HepG2 (cell line): ENCODE measurements around the gene CASTOR1.

Source experiments
- MAX ChIP-seq: IDR thresholded peaks from 2 replicates; pipeline ENCODE4 v1.6.1; 2012; ENCODE audit warnings: inconsistent platforms
- PCBP2 ChIP-seq: fragments of 200-400 bp; formaldehyde crosslinking; optimal IDR thresholded peaks from 2 replicates; pipeline ENCODE3; 2018; ENCODE audit warnings: low read length, low read depth; ENCODE audit not compliant: poor library complexity, severe bottlenecking
- POLR2A ChIP-seq, 2 experiments: IDR thresholded peaks; 2 replicates each; pipeline ENCODE4 v1.6.1; 2011; ENCODE audit warnings: low read depth in 2 of 2, low read length in 2 of 2, mild to moderate bottlenecking in 1 of 2, moderate library complexity in 1 of 2; ENCODE audit not compliant: insufficient read depth in 1 of 2
- SP140L ChIP-seq: sonication (generic); formaldehyde crosslinking; IDR thresholded peaks from 2 replicates; pipeline ENCODE4 v1.4.0; 2020; ENCODE audit warnings: missing genetic modification reagents, borderline replicate concordance
- ZBTB3 ChIP-seq: sonication (generic); formaldehyde crosslinking; IDR thresholded peaks from 2 replicates; pipeline ENCODE4 v1.4.0; 2020; ENCODE audit warnings: low read depth, mild to moderate bottlenecking, moderate library complexity, missing genetic modification reagents, borderline replicate concordance
- ZBTB7A ChIP-seq: sonication (generic); formaldehyde crosslinking; IDR thresholded peaks from 2 replicates; pipeline ENCODE4 v1.8.0; 2022; ENCODE audit warnings: mild to moderate bottlenecking, missing genetic modification reagents
- ZFP41 ChIP-seq: sonication (generic); formaldehyde crosslinking; IDR thresholded peaks from 2 replicates; pipeline ENCODE4 v1.4.0; 2020; ENCODE audit warnings: mild to moderate bottlenecking, missing genetic modification reagents, borderline replicate concordance
- ZNF275 ChIP-seq: sonication (generic); formaldehyde crosslinking; IDR thresholded peaks from 2 replicates; pipeline ENCODE4 v1.8.0; 2022; ENCODE audit warnings: missing genetic modification reagents, mild to moderate bottlenecking, inconsistent platforms, borderline replicate concordance

GRCh38 chr22:30305906-30306626 lies 16.8 kb upstream of the CASTOR1 start:
- TF ChIP-seq POLR2A (IDR thresholded peaks at IDR 0.05; ENCODE audit: insufficient read depth in 1 of 2, low read depth in 2 of 2, low read length in 2 of 2): no peak
- no peak for TF ChIP-seq ZBTB3 (CRISPR knock-in tag)
- TF ChIP-seq PCBP2: no peak
- no peak for TF ChIP-seq ZNF275 (CRISPR knock-in tag)
- no peak for TF ChIP-seq ZFP41
- no peak for TF ChIP-seq MAX
- no peak for TF ChIP-seq ZBTB7A (CRISPR knock-in tag)
- no peak for TF ChIP-seq SP140L
